SJCRH30 (cell line): ENCODE measurements around the gene C16orf96. TPM values are rescaled to one million over a fixed set of nuclear protein-coding genes. Genes with fewer than 3 reads are reported as not detected.

ENCODE experiments used
- DNase-seq, 2 experiments: peaks; one replicate each; pipeline ENCODE4 v3.0.0-alpha.2; 2015 to 2020
- H3K27ac ChIP-seq: fragments of 250-450 bp; sonication (Bioruptor Pico); 2 replicates; pipeline ENCODE4 v1.5.1; 2020; ENCODE audit warnings: mild to moderate bottlenecking, moderate library complexity
- H3K27me3 ChIP-seq: fragments of 250-450 bp; sonication (Bioruptor Pico); 2 replicates; pipeline ENCODE4 v1.5.1; 2020; ENCODE audit warnings: mild to moderate bottlenecking, moderate library complexity
- H3K36me3 ChIP-seq: fragments of 250-450 bp; sonication (Bioruptor Pico); 2 replicates; pipeline ENCODE4 v1.5.1; 2020; ENCODE audit warnings: mild to moderate bottlenecking, moderate library complexity
- H3K4me1 ChIP-seq: fragments of 250-450 bp; sonication (Bioruptor Pico); 2 replicates; pipeline ENCODE4 v1.5.1; 2020; ENCODE audit warnings: mild to moderate bottlenecking, moderate library complexity
- H3K4me3 ChIP-seq: fragments of 250-450 bp; sonication (Bioruptor Pico); 2 replicates; pipeline ENCODE4 v1.5.1; 2020; ENCODE audit warnings: mild to moderate bottlenecking, moderate library complexity
- H3K9me3 ChIP-seq: fragments of 250-450 bp; sonication (Bioruptor Pico); replicated peaks from 2 replicates; pipeline ENCODE4 v1.5.1; 2020; ENCODE audit warnings: mild to moderate bottlenecking, moderate library complexity
- total RNA-seq: library from RNA; depleted of rRNA; stranded (reverse); fragments of >200 nt; shearing (Covaris generic); gene quantifications from 2 replicates; pipeline ENCODE4 v1.2.3, GENCODE V29; 2014

C16orf96 gene
- total RNA-seq, 1 experiment from 2014 or later, result not detected

DNA sequence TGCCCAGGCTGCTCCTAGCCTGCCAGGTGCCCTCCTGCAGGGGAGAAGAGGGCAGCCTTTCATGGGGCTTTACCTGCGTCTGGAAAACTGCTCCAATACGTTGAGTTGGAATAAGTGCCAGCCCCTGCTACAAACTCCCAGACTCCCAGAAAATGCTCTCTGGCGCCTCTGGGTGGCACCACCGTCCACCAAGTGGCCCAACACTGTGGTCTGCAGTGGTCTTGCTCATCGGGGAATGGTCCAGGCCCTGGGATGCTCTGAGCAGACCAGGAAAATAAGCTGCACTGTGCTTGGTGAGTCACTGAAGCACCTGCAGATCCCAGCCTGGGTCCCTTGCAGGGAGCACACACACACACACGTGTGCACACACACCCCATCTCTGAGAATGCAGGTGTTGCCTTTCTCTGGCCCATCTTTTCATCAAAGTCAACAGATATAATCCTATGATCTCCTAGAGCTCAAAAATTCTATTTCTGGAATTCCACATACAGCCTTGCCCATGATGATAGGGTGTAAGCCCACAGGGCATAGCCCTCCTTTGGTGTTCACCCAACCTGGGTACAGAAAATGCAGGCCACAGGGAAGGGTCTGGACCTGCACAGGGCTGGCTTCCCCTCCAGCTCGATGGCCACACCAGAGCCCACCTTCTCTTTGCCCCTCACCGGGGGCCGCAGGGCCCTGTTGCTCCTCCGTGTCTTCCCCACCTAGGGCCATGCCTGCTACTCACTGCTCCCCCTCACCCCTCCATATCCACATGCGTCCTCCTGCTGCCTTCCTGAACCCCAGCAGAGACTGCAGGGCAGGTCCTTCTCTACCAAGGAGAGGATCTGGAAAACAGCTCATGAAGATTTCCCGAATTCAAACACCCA is 38.1 kb upstream of the C16orf96 start:
- Histone ChIP-seq H3K36me3 (no peaks in the 10 kb centered on the region), H3K4me3 (no peak overlapping the region), H3K4me1 (peaks cover 15% of the 10 kb centered on the region), H3K9me3 (no peaks in the 10 kb centered on the region), H3K27ac (no peak overlapping the region), H3K27me3 (no peaks in the 10 kb centered on the region)
- peak; percentile 61 to 71 for DNase-seq

DNA sequence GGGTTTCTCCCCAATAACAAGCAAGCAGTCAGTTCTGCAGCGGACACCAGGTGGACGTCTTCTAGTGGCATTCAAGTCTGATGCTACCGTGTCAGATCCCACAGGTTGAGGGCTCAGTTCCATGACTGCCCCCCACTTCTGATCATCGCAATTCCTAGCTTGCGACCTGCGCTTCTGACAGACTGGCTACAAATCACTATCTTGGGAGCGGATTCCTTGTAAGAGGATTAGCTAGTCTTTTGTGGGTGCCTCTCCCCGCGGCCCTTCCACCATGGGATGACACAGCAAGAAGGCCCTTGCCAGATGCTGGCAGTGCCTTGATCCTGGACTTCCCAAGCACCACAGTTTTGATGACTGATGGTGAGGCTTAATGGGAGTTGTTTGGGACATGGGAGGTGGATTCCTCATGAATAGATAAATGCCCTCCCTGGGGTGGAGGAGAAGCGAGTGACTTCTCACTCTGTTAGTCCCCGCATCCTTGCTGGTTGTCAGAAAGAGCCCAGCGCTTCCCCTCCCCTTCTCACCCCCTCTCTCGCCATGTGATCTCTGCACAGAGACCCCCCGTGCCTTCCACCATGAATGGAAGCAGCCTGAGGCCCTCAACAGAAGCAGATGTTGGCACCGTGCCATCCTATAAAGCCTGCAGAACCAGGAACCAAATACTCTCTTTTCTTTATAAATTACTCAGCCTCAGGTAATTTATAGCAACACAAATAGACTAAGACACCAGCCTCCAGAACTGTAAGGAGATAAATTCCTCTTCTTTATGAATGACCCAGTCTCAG is 36.7 kb upstream of the C16orf96 start:
- Histone ChIP-seq H3K36me3 (no peaks in the 10 kb centered on the region), H3K9me3 (no peaks in the 10 kb centered on the region), H3K27me3 (no peaks in the 10 kb centered on the region), H3K27ac (no peak overlapping the region), H3K4me3 (no peak overlapping the region), H3K4me1 (peaks cover 24% of the 10 kb centered on the region)
- no peak for DNase-seq

- H3K27me3 ChIP-seq, result no peaks in the 10 kb centered on the region
- no peaks in the 10 kb centered on the region for H3K9me3 ChIP-seq
- H3K36me3 ChIP-seq, result no peaks in the 10 kb centered on the region
- H3K4me3 ChIP-seq, result no peak overlapping the region
- no peak overlapping the region for H3K27ac ChIP-seq
- DNase-seq, result no peak
- H3K4me1 ChIP-seq, result peaks cover 24% of the 10 kb centered on the region
Measured at GRCh38 chr16:4520913-4521312, 35.2 kb upstream of the C16orf96 start.

DNA sequence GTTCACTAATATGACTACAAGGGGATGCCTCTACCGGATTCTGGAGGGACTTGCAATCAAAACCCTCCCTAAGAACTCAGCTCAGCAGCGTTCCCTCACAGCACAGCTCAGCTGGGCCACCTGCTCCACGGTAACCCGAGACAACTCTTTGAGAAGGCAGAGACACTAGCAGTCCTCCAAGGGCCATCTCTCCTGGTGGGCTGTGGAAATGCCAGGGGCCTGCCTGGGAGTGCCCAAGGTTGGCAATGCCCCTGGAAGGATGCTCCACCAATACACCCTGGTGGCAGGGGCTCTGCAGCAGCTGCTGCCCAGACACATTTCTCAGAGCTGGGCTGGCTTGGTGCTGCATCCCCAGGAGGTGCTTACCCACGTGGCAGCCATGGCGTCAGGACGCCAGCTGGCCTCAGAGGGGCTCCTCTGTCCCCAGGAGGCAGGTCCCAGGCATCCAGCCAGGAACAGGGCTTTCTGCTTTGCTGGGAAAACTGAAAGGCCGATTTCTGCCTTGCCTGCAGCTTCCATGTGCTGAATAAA is 34.0 kb upstream of the C16orf96 start:
- Histone ChIP-seq H3K36me3 (no peaks in the 10 kb centered on the region), H3K9me3 (no peaks in the 10 kb centered on the region), H3K27me3 (no peaks in the 10 kb centered on the region), H3K4me1 (peaks cover 24% of the 10 kb centered on the region), H3K4me3 (no peak overlapping the region), H3K27ac (peak overlapping the region; percentile 74)
- peak; percentile 89 to 92 for DNase-seq

- H3K36me3 ChIP-seq, result no peaks in the 10 kb centered on the region
- no peak overlapping the region for H3K4me3 ChIP-seq
- no peaks in the 10 kb centered on the region for H3K27me3 ChIP-seq
- peak overlapping the region; percentile 74 for H3K27ac ChIP-seq
- DNase-seq, result no peak
- H3K4me1 ChIP-seq, result peaks cover 29% of the 10 kb centered on the region
- H3K9me3 ChIP-seq, result no peaks in the 10 kb centered on the region
Measured at GRCh38 chr16:4523686-4524085, 32.5 kb upstream of the C16orf96 start.

DNA sequence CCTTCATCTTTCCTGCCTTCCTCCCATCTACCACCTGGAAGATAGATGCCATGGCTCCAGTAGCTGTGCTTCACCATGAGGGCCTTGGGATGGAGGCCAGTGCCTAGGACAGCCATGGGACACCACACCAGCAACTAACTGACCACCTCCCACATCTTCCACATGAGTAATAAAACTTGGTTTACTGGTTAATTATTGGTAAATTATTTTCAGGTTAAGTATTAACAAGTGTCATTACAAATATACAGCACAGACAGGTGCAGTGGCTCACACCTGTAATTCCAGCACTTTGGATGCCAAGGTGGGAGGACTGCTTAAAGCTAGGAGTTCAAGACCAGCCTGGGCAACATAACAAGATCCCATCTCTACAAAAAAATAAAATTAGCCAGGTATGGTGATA is 31.6 kb upstream of the C16orf96 start:
- H3K4me1 ChIP-seq, result peaks cover 30% of the 10 kb centered on the region
- H3K27ac ChIP-seq, result no peak overlapping the region
- no peak for DNase-seq
- no peak overlapping the region for H3K4me3 ChIP-seq
- no peaks in the 10 kb centered on the region for H3K9me3 ChIP-seq
- H3K27me3 ChIP-seq, result no peaks in the 10 kb centered on the region
- no peaks in the 10 kb centered on the region for H3K36me3 ChIP-seq

DNA sequence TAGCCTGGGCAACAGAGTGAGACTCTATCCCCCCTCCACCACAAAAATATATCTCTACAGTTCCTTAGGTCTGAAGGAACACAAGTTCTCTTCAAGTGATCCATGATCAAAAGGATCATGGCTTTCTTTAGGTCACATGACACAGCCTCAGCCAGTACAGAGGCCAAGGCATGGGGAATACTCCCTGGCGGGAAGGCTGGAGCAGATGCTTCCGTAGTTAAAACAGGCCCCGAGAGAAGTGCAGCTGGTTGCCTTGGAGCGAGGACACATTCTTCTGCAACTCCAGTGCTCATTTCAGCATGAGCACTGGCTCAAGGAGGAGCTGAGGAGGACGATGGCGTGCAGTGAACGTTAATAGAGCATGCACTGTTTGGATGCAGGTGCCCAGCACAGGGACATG is 31.1 kb upstream of the C16orf96 start:
- peaks cover 35% of the 10 kb centered on the region for H3K4me1 ChIP-seq
- H3K27ac ChIP-seq, result no peak overlapping the region
- H3K4me3 ChIP-seq, result no peak overlapping the region
- H3K9me3 ChIP-seq, result no peaks in the 10 kb centered on the region
- H3K36me3 ChIP-seq, result no peaks in the 10 kb centered on the region
- no peak for DNase-seq
- no peaks in the 10 kb centered on the region for H3K27me3 ChIP-seq

- Histone ChIP-seq H3K4me1 (peaks cover 37% of the 10 kb centered on the region), H3K9me3 (no peaks in the 10 kb centered on the region), H3K27me3 (no peaks in the 10 kb centered on the region), H3K27ac (no peak overlapping the region), H3K4me3 (no peak overlapping the region), H3K36me3 (no peaks in the 10 kb centered on the region)
- DNase-seq, result no peak
Measured at GRCh38 chr16:4525634-4526277, 30.4 kb upstream of the C16orf96 start.

DNA sequence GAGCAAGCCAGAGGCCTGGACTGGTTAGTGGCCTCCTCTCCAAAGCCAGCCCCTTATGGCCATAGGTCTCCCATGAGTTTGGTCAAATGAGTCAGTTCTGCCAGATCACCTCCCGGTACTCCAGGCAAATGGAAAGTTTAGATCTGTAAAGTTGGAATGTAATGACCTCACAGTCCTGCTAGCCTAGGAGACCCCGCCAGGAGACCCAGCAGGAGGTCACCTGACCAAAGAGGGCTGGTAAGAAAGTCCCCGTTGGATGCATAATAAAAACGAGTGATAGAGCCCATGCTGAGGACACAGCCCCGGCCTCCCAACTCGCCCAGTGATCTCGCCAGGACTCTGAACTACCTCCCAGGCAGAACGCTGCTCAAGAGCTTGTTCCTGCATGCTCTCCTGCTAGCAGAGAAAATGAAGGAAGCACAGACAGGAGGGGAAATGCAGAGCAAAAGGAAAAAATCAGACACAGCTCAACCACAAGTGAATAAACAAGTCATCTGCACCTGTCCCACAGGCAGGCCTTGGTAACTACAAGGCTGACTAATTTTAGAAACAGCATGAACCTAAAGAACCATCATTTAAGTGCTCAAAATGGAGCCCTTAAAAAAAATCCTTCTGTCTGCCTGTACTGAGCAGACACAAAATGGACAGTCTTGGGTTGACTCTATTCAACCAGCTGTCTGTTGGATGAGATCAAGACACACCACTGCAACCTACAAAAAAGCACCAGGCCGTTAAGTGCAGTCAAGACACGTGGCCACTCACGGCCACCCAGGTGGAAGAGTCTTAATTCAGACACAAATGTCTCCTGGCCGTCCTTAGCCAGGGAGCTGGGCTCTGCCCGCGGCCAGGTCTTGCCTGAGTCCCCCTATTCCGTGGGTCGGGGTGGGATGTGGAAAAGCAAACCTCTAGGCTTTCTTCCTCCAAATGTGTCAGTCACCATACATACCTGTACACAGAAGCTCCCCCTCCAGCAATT is 26.8 kb upstream of the C16orf96 start:
- H3K27ac ChIP-seq, result peak overlapping the region; percentile 76
- H3K27me3 ChIP-seq, result no peaks in the 10 kb centered on the region
- peaks cover 12% of the 10 kb centered on the region for H3K4me1 ChIP-seq
- H3K4me3 ChIP-seq, result peak overlapping the region; percentile 23
- H3K9me3 ChIP-seq, result no peaks in the 10 kb centered on the region
- H3K36me3 ChIP-seq, result peaks cover 2% of the 10 kb centered on the region; the same call in 1 of the 2 replicates
- peak; percentile 71 to 81 for DNase-seq

- DNase-seq, result no peak
- Histone ChIP-seq H3K4me1 (peaks cover 12% of the 10 kb centered on the region), H3K27ac (no peak overlapping the region), H3K27me3 (no peaks in the 10 kb centered on the region), H3K4me3 (no peak overlapping the region), H3K36me3 (peaks cover 2% of the 10 kb centered on the region; the same call in 1 of the 2 replicates), H3K9me3 (no peaks in the 10 kb centered on the region)
Measured at GRCh38 chr16:4531811-4532210, 24.3 kb upstream of the C16orf96 start.

DNA sequence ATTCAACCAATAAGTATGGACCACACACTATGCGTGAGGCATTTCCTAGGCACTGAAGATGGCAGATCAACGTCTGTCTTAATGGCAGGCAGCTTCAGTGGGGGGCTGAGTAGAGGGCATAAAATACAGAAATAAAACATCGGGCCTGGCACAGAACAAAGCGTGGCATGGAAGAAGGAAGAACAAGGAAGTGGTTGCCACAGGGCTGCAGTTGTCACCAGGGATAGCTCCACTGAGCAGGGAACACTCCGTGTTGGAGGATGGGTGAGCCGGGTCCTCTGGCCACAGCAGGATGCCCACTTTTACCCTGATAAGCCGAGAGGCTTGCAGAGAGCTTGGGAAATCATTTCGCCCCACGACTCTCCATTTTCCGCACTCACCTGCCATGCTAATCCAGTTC is 23.9 kb upstream of the C16orf96 start:
- no peaks in the 10 kb centered on the region for H3K9me3 ChIP-seq
- peaks cover 2% of the 10 kb centered on the region; the same call in 1 of the 2 replicates for H3K36me3 ChIP-seq
- DNase-seq, result no peak
- no peak overlapping the region for H3K4me3 ChIP-seq
- no peak overlapping the region for H3K27ac ChIP-seq
- H3K27me3 ChIP-seq, result no peaks in the 10 kb centered on the region
- H3K4me1 ChIP-seq, result peaks cover 12% of the 10 kb centered on the region

- DNase-seq, result no peak
- Histone ChIP-seq H3K36me3 (peaks cover 2% of the 10 kb centered on the region; the same call in 1 of the 2 replicates), H3K9me3 (no peaks in the 10 kb centered on the region), H3K4me3 (no peak overlapping the region), H3K27me3 (no peaks in the 10 kb centered on the region), H3K27ac (no peak overlapping the region), H3K4me1 (peaks cover 8% of the 10 kb centered on the region)
Measured at GRCh38 chr16:4533490-4533889, 22.6 kb upstream of the C16orf96 start.

DNA sequence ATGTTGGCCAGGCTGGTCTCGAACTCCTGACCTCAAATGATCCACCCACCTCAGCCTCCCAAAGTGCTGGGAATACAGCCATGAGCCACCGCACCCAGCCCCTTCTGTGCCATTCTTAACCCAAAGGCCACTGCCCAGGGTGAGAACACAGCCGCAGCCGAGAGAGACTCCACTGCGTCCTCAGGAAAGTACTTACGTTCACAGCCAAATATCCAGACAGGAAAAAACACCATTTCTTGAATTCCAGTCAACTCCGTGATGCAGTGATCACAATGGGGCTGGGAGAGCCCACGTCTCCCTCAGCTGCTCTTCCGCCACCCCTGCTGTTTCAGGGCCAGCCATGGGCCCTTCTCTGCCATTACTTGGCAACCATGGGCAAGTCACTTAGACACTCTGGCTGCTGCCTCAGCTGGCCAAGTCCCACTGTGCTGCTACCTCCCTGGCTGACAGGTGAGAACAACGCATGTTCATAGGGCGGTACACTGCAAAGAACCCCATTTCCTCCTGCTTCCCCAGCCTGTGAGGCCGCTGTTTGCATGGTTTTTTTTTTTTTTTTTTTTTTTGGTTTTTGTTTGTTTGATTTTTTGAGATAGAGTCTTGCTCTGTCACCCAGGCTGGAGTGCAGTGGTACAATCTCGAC is 21.9 kb upstream of the C16orf96 start:
- Histone ChIP-seq H3K4me1 (peaks cover 8% of the 10 kb centered on the region), H3K4me3 (no peak overlapping the region), H3K27me3 (no peaks in the 10 kb centered on the region), H3K9me3 (no peaks in the 10 kb centered on the region), H3K36me3 (peaks cover 2% of the 10 kb centered on the region; the same call in 1 of the 2 replicates), H3K27ac (no peak overlapping the region)
- DNase-seq, result no peak
